IPS DF 6.9 (cell line): Measurements from ENCODE around the gene IL7R.
A peak's percentile ranks its signal among the peaks of the same experiment; 100 is the strongest.

ENCODE experiments used
- DNase-seq: peaks from one replicate; pipeline ENCODE4 v3.0.0-alpha.2; 2013; ENCODE audit warnings: low read depth, low spot score
- H3K27ac ChIP-seq: one replicate; pipeline ENCODE4 v1.5.1; 2013; ENCODE audit warnings: low read length, control low read depth
- H3K27me3 ChIP-seq: 2 replicates; pipeline ENCODE4 v1.6.1; 2013; ENCODE audit warnings: mild to moderate bottlenecking, low read length; ENCODE audit not compliant: control insufficient read depth, insufficient read depth
- H3K36me3 ChIP-seq: 2 replicates; pipeline ENCODE4 v1.6.1; 2013; ENCODE audit warnings: low read length; ENCODE audit not compliant: control insufficient read depth, insufficient read depth
- H3K4me1 ChIP-seq: 2 replicates; pipeline ENCODE4 v1.6.1; 2013; ENCODE audit warnings: low read length; ENCODE audit not compliant: control insufficient read depth, insufficient read depth
- H3K4me3 ChIP-seq: 2 replicates; pipeline ENCODE4 v1.5.1; 2013; ENCODE audit warnings: mild to moderate bottlenecking, low read length
- H3K9me3 ChIP-seq: 2 replicates; pipeline ENCODE4 v1.6.1; 2013; ENCODE audit warnings: low read length, inconsistent platforms; ENCODE audit not compliant: control insufficient read depth, insufficient read depth
- WGBS: extraction: QIAGEN DNeasy Blood & Tissue Kit; methylation state at CpG from one replicate; pipeline ENCODE4 v1.1.7; 2013; ENCODE audit warnings: mixed read lengths, missing lambda C conversion rate; ENCODE audit not compliant: insufficient read length, insufficient coverage; 5-methylcytosine and 5-hydroxymethylcytosine counted together

The IL7R gene

DNA sequence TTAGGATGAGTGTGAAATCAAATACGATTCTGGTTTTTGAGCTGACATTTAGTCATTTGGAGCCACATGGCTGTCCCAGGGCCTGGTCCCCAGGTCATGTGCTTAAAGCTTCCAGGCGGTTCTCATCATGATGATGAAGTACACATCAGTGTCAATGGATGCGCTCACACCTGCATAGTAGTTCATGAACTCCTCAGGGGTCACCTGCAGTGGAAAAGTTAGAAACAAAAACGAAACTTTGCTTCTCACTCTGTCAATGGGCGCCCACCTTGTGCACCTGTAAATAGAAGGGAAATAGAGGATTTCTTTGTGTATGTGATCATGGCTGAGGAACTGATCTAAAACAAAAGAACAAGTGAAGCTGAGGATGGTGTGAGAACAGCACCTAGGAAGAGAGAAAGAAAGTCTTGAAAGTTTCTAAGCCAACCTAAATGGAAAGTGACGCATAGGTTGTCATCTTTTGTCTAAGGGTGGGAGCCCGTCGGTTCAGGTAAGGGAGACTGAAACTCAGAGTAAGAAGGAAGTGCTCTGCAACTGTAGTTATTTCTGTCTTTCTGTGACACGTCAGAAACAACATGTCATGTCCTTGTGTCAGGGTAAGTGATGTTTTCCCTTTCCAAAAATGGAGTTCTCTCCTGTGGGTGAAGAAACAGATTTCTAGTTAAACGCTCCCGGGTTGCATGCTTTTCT, 47.9 kb downstream of the IL7R start:
- Histone ChIP-seq H3K4me1 (no peaks in the 10 kb centered on the region), H3K4me3 (no peak overlapping the region), H3K27me3 (no peaks in the 10 kb centered on the region), H3K27ac (no peak overlapping the region), H3K36me3 (no peaks in the 10 kb centered on the region), H3K9me3 (no peaks in the 10 kb centered on the region)
- no peak for DNase-seq
- no CpG with 5 or more reads among the region's 11 CpGs for WGBS

- Histone ChIP-seq H3K27me3 (no peaks in the 10 kb centered on the region), H3K36me3 (no peaks in the 10 kb centered on the region), H3K4me1 (no peaks in the 10 kb centered on the region), H3K4me3 (no peak overlapping the region), H3K9me3 (no peaks in the 10 kb centered on the region), H3K27ac (no peak overlapping the region)
- WGBS: no CpG with 5 or more reads among the region's 1 CpG
- no peak for DNase-seq
Measured at GRCh38 chr5:35908228-35908627, 51.5 kb downstream of the IL7R start.

- H3K36me3 ChIP-seq: no peaks in the 10 kb centered on the region
- no peak overlapping the region for H3K4me3 ChIP-seq
- no peak overlapping the region for H3K27ac ChIP-seq
- no peaks in the 10 kb centered on the region for H3K9me3 ChIP-seq
- no peaks in the 10 kb centered on the region for H3K4me1 ChIP-seq
- DNase-seq: no peak
- H3K27me3 ChIP-seq: no peaks in the 10 kb centered on the region
Measured at GRCh38 chr5:35908814-35909213, 52.1 kb downstream of the IL7R start.

GRCh38 chr5:35919191-35919590, 62.5 kb downstream of the IL7R start:
- Histone ChIP-seq H3K27me3 (peaks cover 2% of the 10 kb centered on the region; the same call in 1 of the 2 replicates), H3K36me3 (no peaks in the 10 kb centered on the region), H3K4me1 (no peaks in the 10 kb centered on the region), H3K4me3 (no peak overlapping the region), H3K9me3 (no peaks in the 10 kb centered on the region), H3K27ac (no peak overlapping the region)
- no CpG with 5 or more reads among the region's 4 CpGs for WGBS
- DNase-seq: no peak

GRCh38 chr5:35920890-35921289, 64.2 kb downstream of the IL7R start:
- Histone ChIP-seq H3K9me3 (no peaks in the 10 kb centered on the region), H3K4me1 (no peaks in the 10 kb centered on the region), H3K4me3 (no peak overlapping the region), H3K27ac (no peak overlapping the region), H3K27me3 (peaks cover 8% of the 10 kb centered on the region; the same call in 1 of the 2 replicates), H3K36me3 (no peaks in the 10 kb centered on the region)
- no peak for DNase-seq
- WGBS: no CpG with 5 or more reads among the region's 11 CpGs

DNA sequence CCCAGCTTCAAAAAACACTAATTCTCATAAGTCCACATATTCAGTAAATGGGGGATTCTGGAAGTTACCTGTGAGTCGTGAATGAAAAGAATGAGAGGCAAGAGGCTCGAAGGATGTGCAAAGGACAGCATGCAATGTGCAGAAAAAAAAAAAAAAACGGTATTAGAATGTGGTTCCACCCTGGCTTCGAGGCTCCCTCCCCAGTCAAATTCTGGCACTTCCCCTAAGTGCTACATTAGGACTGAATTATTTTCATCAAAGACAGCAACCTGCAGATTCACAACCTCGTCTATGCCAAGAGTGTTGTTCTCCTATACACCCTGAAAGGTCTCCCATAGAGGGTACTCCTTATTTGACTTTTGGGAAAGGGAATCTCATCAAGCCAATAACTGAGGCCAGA, 65.2 kb downstream of the IL7R start:
- H3K36me3 ChIP-seq: no peaks in the 10 kb centered on the region
- peaks cover 8% of the 10 kb centered on the region; the same call in 1 of the 2 replicates for H3K27me3 ChIP-seq

GRCh38 chr5:35922468-35922867, 65.8 kb downstream of the IL7R start:
- H3K27ac ChIP-seq: no peak overlapping the region
- WGBS: no CpG with 5 or more reads among the region's 7 CpGs
- H3K27me3 ChIP-seq: peaks cover 8% of the 10 kb centered on the region; the same call in 1 of the 2 replicates
- no peaks in the 10 kb centered on the region for H3K4me1 ChIP-seq
- H3K9me3 ChIP-seq: no peaks in the 10 kb centered on the region
- no peak for DNase-seq
- no peak overlapping the region for H3K4me3 ChIP-seq
- H3K36me3 ChIP-seq: no peaks in the 10 kb centered on the region

More for the DNA sequence above, 65.2 kb downstream of the IL7R start:
- no peak for DNase-seq
- Histone ChIP-seq H3K4me3 (no peak overlapping the region), H3K27ac (no peak overlapping the region), H3K4me1 (no peaks in the 10 kb centered on the region), H3K9me3 (no peaks in the 10 kb centered on the region)
- WGBS: no CpG with 5 or more reads among the region's 5 CpGs

DNA sequence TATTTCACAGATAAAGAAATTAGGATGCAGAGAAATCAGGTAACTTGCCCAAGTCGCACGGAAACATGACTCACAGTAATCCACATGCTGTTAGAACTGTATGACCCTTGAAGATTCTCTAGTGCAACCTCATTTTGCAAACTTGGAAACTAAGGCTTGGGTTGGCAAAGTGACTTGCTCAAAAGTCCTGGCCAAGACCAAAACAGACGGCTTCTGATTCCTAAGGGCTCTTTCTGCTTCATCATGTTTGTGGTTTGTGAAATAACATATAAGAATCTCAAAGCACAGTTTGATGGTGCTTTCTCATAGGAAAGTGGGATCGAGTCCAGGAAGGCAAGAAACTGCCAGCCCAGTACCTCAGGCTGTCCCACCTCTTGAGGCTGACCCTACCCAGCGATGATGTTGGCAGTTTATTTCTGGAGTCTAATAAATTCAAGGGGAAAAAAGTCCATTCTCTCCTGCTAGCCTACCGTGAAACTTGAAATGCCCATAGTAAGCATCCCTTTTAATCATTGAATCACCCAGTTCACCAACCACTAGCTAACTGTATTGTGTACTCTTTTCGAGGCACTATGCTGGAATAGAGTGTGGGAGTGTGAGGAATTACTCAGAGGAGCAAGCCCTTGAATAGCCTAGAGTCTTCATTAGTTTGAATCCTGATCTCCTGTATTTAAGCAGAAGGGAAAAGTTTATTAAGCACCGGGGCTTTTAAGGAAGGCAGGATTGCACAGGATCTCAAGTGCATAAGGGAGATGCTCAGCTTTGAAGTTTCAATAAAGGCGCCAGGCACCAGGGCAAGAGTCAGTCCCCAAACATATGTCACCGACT, 67.6 kb downstream of the IL7R start:
- peaks cover 8% of the 10 kb centered on the region; the same call in 1 of the 2 replicates for H3K27me3 ChIP-seq
- no CpG with 5 or more reads among the region's 10 CpGs for WGBS
- no peaks in the 10 kb centered on the region for H3K36me3 ChIP-seq
- no peak overlapping the region for H3K4me3 ChIP-seq
- DNase-seq: no peak
- H3K9me3 ChIP-seq: no peaks in the 10 kb centered on the region
- no peaks in the 10 kb centered on the region for H3K4me1 ChIP-seq
- no peak overlapping the region for H3K27ac ChIP-seq

- DNase-seq: peak; percentile 45
- Histone ChIP-seq H3K27me3 (peaks cover 8% of the 10 kb centered on the region; the same call in 1 of the 2 replicates), H3K27ac (no peak overlapping the region), H3K4me3 (no peak overlapping the region), H3K36me3 (no peaks in the 10 kb centered on the region), H3K9me3 (no peaks in the 10 kb centered on the region), H3K4me1 (no peaks in the 10 kb centered on the region)
- WGBS: 100% methylated on average over 1 of the region's 21 CpGs
Measured at GRCh38 chr5:35924950-35925722, 68.4 kb downstream of the IL7R start.

DNA sequence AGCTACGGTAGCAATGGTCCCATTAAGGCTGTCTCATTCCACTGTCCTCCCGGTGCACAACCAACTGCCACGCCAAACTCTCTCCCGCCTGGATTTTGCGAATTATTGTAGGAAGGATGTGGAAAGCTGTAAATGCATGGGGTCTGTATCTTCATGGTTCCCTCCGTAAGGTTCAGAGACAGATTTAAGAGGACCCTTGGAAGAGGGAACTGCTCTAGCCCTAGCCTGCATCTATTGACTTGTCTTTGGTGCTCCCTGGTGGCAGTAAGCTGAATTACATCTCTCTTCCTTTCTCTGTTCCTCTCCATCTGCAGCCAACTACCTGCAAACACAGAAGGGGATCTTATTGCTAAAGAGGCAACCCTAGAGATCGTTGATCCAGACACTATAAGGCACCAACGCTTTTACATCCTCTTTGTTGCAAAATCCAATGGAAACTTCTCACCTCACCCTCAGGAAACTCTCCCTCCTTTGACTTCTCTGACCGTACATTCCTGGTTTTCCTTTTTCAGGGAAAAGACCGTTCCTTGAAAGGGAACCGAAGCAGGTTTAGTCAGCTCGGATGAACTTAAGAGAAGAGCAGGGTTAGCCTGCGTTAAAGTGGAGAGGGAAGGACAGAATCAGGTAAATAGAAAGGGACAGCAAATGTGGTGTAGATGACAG, 69.8 kb downstream of the IL7R start:
- Histone ChIP-seq H3K4me3 (no peak overlapping the region), H3K27ac (no peak overlapping the region), H3K9me3 (no peaks in the 10 kb centered on the region), H3K4me1 (no peaks in the 10 kb centered on the region), H3K27me3 (peaks cover 8% of the 10 kb centered on the region; the same call in 1 of the 2 replicates), H3K36me3 (no peaks in the 10 kb centered on the region)
- peak; percentile 81 for DNase-seq
- WGBS: no CpG with 5 or more reads among the region's 13 CpGs
